ENCODE data around the gene KLF11. TPM values are rescaled to one million over a fixed set of nuclear protein-coding genes. Genes with fewer than 3 reads are reported as not detected.
A peak's percentile ranks its signal among the peaks of the same experiment; 100 is the strongest.

KLF11 gene
- total RNA-seq, 1 donor = 8.3 TPM

- H3K4me3 ChIP-seq (ENCODE audit: insufficient read depth, low read length) = no peak overlapping the region
- no peaks in the 10 kb centered on the region for H3K27me3 ChIP-seq (ENCODE audit: insufficient read depth, low read length)
- H3K4me2 ChIP-seq (ENCODE audit: insufficient read depth, low read length) = no peak overlapping the region
- peaks cover 4% of the 10 kb centered on the region for H4K20me1 ChIP-seq (ENCODE audit: insufficient read depth, low read length)
- H2AFZ ChIP-seq (ENCODE audit: low read length) = no peak overlapping the region
- H3K79me2 ChIP-seq (ENCODE audit: insufficient read depth, low read length) = peaks cover 8% of the 10 kb centered on the region
- no peaks in the 10 kb centered on the region for H3K9me3 ChIP-seq (ENCODE audit: low read depth, low read length)
- no peak overlapping the region for H3K27ac ChIP-seq (ENCODE audit: low read depth, low read length)
- H3K36me3 ChIP-seq (ENCODE audit: insufficient read depth, low read length) = peaks cover 18% of the 10 kb centered on the region
- no peak for TF ChIP-seq CTCF (IDR thresholded peaks at IDR 0.05; ENCODE audit: extremely low read depth, low read depth, low read length)
- peak; percentile 73 for DNase-seq (ENCODE audit: insufficient read length, low spot score, missing footprints)
- H3K4me1 ChIP-seq (ENCODE audit: insufficient read depth, low read length) = no peaks in the 10 kb centered on the region
These were observed 2.4 kb downstream of the KLF11 start for GRCh38 chr2:10045561-10046355.

- TF ChIP-seq CTCF (IDR thresholded peaks at IDR 0.05; ENCODE audit: extremely low read depth, low read depth, low read length) = no peak
- Histone ChIP-seq H3K79me2 (ENCODE audit: insufficient read depth, low read length) (peaks cover 8% of the 10 kb centered on the region), H3K9me3 (ENCODE audit: low read depth, low read length) (no peaks in the 10 kb centered on the region), H3K4me3 (ENCODE audit: insufficient read depth, low read length) (no peak overlapping the region), H3K27ac (ENCODE audit: low read depth, low read length) (no peak overlapping the region), H3K27me3 (ENCODE audit: insufficient read depth, low read length) (no peaks in the 10 kb centered on the region), H4K20me1 (ENCODE audit: insufficient read depth, low read length) (peaks cover 4% of the 10 kb centered on the region), H3K4me2 (ENCODE audit: insufficient read depth, low read length) (no peak overlapping the region), H3K4me1 (ENCODE audit: insufficient read depth, low read length) (no peaks in the 10 kb centered on the region), H2AFZ (ENCODE audit: low read length) (no peak overlapping the region), H3K36me3 (ENCODE audit: insufficient read depth, low read length) (peaks cover 19% of the 10 kb centered on the region)
- peak; percentile 60 for DNase-seq (ENCODE audit: insufficient read length, low spot score, missing footprints)
These were observed 3.6 kb downstream of the KLF11 start for GRCh38 chr2:10046931-10047330.

- H3K4me1 ChIP-seq (ENCODE audit: insufficient read depth, low read length) = no peaks in the 10 kb centered on the region
- H3K4me2 ChIP-seq (ENCODE audit: insufficient read depth, low read length) = no peak overlapping the region
- DNase-seq (ENCODE audit: insufficient read length, low spot score, missing footprints) = peak; percentile 65
- peaks cover 28% of the 10 kb centered on the region for H3K36me3 ChIP-seq (ENCODE audit: insufficient read depth, low read length)
- H3K4me3 ChIP-seq (ENCODE audit: insufficient read depth, low read length) = no peak overlapping the region
- peak overlapping the region; percentile 25 for H3K27ac ChIP-seq (ENCODE audit: low read depth, low read length)
- TF ChIP-seq CTCF (IDR thresholded peaks at IDR 0.05; ENCODE audit: extremely low read depth, low read depth, low read length) = no peak
- H4K20me1 ChIP-seq (ENCODE audit: insufficient read depth, low read length) = peaks cover 4% of the 10 kb centered on the region
- no peak overlapping the region for H2AFZ ChIP-seq (ENCODE audit: low read length)
- peaks cover 8% of the 10 kb centered on the region for H3K79me2 ChIP-seq (ENCODE audit: insufficient read depth, low read length)
- H3K9me3 ChIP-seq (ENCODE audit: low read depth, low read length) = no peaks in the 10 kb centered on the region
- no peaks in the 10 kb centered on the region for H3K27me3 ChIP-seq (ENCODE audit: insufficient read depth, low read length)
These were observed 4.5 kb downstream of the KLF11 start for GRCh38 chr2:10047616-10048500.

All from osteoblast (primary cell).